Amygdala (tissue), 56 donors: ENCODE results near the gene SHISA5.
"Not testable (repeated sequence)": the region's sequence is repeated elsewhere in the genome, so short reads cannot be mapped to it uniquely, and the experiment has no call there.

Experiments used
- DNase-seq, 56 donors: peaks; one replicate each; lab custom pipeline; 2025; lab: John Stamatoyannopoulos, UW

Gene SHISA5

DNA sequence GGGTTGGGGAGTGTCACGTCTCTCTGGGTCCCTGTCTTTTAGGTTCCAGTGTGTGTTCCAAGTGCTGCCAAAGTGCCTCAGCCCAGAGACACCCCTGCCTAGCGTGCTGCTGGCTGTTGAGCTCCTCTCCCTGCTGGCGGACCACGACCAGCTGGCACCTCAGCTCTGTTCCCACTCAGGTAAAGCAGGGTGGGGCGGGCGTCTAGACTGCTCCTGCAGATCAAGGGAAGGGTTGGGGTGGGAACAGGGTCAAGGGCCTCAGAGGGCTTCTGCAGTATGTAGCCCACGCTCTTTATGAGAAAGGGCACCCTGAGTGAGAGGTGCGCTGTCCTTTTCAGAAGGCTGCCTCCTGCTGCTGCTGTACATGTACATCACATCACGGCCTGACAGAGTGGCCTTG is 40.3 kb downstream of the SHISA5 start:
- DNase-seq = no peak

DNA sequence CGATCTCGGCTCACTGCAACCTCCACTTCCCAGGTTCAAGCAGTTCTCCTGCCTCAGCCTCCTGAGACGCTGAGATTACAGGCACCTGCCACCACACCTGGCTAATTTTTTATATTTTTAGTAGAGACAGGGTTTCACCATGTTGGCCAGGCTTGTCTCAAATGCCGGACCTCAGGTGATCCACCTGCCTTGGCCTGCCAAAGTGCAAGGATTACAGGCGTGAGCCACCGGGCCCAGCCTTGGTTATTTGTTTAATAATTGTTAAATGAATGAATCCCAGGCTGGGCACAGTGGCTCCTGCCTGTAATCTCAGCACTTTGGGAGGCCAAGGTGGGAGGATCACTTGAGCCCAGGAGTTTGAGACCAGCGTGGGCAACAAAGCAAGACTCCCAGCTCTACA is 42.2 kb downstream of the SHISA5 start:
- not testable (repeated sequence) for DNase-seq

DNA sequence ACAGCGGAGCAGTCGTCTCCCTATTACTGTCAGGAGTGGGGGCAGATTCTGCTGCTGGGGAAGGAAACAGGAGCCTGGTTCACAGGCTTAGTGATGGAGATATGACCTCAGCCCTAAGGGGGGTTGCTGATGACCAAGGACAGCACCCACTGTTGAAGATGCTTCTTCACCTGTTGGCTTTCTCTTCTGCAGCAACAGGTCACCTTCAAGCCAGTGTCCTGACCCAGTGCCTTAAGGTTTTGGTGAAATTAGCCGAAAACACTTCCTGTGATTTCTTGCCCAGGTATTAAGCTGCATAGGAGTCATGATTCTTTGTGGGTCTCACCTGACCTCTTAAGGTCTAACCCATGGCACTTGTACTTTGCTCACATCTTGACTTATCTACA is 43.5 kb downstream of the SHISA5 start:
- no peak for DNase-seq

DNA sequence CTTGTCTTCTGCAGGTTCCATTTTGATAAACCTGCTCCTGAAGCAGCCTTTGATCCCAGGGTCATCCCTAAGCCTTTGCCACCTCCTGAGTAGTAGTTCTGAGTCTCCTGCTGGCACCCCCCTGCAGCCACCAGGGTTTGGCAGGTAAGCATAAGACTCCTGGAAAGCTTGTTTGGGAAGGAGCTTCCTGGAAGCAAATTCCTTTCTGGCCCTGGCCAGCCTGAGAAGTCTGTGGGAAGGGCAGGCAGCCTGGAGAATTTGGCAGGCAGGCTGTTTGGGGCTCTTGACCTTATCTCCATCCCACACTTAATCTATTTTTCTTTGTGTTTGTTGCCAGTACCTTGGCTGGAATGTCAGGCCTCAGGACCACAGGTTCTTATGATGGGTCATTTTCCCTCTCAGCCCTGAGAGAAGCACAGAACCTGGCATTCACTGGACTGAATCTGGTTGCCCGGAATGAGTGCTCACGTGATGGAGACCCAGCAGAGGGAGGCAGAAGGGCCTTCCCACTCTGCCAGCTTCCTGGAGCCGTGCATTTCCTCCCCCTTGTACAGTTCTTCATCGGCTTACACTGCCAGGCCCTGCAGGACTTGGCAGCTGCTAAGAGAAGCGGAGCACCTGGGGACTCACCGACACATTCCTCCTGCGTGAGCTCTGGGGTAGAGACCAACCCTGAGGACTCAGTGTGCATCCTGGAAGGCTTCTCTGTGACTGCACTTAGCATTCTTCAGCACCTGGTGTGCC is 44.0 kb downstream of the SHISA5 start:
- no peak for DNase-seq

DNA sequence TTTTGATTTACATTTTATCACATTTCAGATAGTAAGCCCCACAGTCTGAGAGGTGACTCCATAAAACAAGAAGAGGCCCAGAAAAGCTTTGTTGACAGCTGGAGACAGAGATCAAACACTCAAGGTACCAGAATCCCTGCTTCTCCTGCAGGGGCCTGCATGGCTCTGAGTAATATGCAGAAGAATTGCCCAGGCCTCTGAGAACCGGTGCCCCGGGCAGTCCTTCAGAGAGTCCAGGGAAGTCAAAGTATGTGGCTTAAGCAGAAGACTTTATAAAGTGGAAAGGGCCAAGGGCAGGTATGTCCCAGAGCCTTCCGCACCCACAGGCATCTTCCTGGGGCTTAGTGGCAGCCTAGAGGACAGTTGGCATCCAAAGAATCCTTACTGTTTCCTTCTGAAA is 44.6 kb downstream of the SHISA5 start:
- DNase-seq = no peak

DNA sequence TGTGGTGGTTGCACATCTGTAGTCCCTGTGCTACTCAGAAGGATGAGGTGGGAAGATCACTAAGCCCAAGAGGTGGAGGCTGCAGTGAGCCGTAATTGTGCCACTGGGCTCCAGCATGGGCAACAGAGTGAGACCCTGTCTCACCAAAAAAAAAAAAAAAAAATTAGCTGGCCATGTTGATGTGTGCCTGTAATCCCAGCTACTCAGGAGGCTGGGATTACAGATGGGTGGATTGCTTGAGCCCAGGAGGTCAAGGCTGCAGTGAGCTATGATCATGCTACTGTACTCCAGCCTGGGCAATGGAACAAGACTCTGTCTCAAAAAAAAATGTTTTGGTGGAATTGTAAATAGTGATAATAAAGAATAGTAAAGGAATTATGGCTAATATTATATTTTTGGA is 47.5 kb downstream of the SHISA5 start:
- DNase-seq = no peak

DNA sequence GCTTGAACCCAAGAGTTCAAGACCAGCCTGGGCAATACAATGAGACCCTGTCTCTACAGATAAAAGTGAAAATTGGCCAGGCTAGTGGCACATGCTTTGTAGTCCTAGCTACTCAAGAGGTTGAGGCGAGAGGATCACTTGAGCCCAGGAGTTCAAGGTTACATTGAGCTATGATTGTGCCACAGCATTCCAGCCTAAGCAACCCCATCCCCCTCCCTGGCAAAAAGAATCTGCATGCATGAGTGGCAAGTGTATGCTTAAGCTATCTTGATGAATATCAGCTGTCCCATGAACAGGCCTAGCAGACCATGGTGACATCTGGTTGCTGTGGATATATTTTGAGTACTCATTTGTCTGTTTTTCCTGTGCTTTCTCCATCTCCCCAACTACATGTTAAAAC is 52.7 kb downstream of the SHISA5 start:
- no peak for DNase-seq

DNA sequence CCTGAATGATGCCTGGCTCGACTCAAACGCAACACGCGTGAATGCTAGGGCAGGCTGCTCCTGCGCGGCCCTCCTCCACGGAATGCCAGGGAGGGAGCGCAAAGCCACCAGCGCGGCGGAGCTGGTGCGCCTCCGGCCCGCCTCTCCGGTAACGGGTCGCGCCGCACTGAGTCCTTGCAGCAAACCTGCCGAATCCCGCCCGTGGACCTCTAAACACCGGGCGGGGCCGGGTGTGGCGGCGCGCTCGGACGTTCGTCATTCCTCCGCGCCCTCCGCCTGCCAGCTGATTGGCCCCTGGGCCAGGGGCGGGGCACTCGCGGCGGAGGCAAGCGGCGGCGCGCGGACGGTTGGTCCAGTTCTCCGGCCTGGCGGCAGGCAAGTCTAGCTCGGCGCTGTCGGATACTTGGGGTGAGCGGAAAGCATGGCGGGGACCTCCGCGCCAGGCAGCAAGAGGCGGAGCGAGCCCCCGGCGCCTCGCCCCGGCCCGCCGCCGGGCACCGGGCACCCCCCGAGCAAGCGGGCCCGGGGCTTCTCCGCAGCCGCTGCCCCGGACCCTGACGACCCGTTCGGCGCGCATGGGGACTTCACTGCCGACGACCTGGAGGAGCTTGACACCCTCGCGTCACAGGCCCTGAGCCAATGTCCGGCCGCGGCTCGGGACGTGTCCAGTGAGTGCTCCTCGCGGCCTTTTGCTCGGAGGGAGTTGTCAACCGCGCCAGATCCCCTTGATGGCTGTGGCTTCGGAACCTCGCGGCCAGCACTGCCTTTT is 57.4 kb downstream of the SHISA5 start, which contains the start of gene ATRIP:
ATRIP (plus strand) TSS at position 313 of the 769 bp plus-strand sequence; CDS start at position 422, 109 bp downstream.
- DNase-seq = peak in 55 of 56 donors; percentile 48 to 92 (median 80)

DNA sequence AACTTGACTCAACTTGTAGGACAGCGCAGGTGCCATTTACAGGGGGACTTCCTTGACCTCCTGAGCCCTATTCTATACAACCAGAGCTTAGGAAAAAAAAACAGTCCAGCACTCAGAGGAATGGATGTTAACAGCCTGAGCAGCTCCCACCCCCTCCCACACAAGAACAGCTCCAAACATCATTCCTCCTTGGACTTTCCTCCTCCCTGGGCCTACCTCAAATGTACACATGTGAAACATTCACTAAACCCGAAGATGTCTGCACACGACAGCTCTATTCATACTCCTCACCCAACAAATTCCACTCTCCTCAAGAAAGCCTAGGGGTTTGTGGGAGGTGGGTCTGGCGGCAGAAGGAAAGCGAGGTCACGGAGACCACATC is 57.9 kb downstream of the SHISA5 start:
- no peak for DNase-seq

DNA sequence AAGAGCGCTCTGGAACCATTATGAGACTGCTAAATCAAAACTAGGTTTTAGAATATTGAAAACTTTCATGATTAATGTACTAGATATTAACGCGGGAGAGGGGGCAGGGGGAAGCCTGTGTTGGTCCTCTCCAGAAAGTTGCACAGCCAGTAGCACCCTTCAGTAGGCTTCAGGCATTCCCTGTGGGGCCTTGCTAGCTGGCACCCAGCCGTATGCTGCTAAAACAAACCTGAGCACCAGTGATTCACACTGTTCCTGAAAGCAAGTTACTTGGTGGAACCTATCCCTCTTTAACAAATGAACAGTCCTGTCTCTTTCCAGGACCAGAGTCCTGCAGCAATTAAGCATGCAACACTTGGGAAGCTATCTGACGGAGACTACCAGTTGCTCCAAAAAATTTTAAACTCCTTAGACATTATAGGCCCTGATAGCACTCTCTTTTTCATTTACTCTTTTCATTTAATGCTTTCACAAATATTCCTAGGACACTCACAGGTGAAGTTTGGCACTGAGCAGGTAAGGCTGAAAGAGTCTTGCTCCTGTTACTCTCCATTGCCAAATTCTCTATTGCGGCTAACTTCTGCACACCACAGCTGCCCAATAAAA is 58.6 kb downstream of the SHISA5 start:
- no peak for DNase-seq

DNA sequence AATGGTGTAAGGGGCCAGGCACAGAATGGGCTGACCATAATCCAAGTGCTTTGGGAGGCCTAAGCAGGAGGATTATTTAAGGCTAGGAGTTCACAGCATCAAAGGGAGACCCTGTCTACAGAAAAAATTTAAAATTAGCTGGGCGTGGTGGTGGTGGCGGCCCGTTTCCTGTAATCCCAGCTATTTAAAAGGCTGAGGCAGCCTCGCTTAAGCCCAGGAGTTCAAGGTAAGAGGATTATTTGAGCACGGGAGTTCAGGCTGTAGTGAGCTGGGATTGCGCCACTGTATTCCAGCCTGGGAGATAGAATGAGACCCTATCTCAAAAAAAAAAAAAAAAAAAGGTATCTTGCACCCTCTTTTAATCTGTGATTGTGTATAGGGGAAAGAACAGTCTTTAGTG is 62.0 kb downstream of the SHISA5 start:
- DNase-seq = no peak

DNA sequence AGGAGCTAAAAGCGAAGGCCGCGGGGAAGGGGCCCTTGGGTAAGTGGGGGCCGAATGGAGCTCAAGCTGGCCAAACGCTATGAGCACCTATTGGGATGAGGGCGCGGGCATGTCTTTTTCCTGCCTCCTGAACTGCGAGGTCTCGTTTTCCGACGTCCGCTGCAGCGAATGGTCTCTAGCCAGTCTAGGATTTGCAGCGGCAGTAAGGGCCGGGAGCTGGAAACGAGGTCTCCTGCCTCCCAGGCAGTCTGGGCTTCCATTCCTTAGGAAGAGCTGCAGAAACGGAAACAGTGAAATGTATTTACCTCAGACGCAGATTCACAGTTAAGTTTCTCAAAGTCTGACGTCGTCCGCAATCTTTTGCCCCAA is 63.4 kb downstream of the SHISA5 start:
- no peak for DNase-seq

DNA sequence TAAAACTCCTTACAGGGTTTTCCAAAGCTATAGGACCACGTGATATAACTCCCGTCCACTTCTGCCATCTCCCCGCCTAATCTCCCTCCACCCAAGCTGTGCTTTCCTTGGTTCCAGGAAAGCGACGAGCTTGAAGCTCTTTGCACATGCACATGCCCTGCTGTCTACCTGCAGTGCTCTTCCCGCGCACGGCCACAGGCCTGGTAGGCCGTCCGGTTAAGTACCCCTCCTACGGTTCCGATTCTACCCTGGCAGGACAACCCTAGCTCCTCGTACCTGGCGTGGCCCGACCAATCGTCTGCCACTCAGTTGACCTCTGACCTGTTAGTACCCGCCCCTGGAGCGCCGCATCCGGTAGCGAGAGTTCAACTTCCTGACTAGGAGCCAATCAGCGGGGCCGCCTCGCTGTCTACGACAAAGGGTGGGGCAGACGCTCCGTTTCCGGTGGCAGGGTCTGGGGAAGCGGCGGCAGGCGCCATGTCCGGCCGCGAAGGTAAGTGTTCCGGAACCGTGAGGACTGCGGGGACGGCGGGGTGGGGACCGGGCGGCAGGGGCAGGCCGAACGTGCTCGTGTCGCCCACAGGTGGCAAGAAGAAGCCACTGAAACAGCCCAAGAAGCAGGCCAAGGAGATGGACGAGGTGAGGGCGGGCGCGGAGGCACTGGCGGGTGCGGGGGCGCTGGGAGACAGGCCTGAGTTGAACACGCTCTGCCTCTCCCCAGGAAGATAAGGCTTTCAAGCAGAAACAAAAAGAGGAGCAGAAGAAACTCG is 64.0 kb downstream of the SHISA5 start, which contains the start of the genes CCDC51 and TMA7:
CCDC51 (minus strand) TSS at position 300 of the 770 bp plus-strand sequence. CDS start 4,991 bp downstream, outside the sequence.
TMA7 (plus strand) TSS at position 438 of the 770 bp plus-strand sequence; CDS start at position 478, 40 bp downstream.
- DNase-seq = peak; percentile 87 to 99 (median 97)

DNA sequence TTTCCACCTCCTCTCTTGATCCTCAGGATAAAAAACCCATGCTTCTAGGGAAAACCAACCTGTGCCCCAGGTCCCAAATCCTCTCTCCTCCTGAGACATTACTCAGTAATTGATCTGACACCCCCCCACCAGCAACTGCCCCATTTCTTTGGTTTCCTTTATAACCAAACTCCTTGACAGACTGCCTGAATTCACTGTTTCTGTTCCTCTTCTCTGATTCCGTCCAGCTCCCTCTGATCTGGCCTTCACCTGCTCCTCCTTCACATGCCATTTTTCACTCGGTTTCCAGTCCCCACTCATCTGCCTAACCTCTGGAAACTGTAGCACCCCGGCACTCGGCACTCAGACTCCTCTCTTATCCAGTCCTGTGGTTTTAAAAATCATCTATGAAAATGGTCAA is 66.2 kb downstream of the SHISA5 start:
- DNase-seq = no peak

DNA sequence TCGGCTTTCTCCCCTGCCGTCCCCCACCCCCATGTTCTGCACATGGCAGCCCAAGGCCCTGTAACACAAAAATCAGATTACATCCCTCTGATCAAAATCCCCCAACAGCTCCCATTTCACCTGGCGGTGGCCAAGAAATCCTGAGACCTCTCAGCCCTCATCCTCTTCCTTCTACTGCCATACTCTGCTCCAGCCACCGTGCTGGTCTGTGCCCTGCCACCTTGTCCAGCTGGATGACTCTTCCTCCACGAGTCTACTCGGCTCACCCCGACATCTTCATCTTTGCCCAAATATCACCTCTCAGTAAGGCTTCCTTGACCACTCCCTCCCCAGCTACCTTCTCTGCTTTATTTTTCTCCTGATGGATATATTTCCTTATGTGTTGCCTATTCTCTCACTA is 67.1 kb downstream of the SHISA5 start:
- no peak for DNase-seq

DNA sequence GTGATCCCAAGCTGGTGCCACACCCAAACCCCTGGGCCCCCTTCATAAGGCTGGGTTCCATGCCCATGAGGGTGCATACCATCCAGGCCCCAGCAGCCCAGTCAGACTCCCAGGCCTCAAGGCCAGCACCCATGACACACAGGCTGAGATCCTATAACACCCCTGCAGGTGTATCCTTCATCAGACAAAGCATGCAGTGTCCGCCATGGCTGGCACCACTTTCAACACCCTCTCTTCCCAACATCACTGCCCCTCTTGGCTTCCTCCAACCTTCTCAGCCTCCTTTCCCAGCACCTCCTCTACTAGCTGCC is 67.5 kb downstream of the SHISA5 start:
- no peak for DNase-seq

DNA sequence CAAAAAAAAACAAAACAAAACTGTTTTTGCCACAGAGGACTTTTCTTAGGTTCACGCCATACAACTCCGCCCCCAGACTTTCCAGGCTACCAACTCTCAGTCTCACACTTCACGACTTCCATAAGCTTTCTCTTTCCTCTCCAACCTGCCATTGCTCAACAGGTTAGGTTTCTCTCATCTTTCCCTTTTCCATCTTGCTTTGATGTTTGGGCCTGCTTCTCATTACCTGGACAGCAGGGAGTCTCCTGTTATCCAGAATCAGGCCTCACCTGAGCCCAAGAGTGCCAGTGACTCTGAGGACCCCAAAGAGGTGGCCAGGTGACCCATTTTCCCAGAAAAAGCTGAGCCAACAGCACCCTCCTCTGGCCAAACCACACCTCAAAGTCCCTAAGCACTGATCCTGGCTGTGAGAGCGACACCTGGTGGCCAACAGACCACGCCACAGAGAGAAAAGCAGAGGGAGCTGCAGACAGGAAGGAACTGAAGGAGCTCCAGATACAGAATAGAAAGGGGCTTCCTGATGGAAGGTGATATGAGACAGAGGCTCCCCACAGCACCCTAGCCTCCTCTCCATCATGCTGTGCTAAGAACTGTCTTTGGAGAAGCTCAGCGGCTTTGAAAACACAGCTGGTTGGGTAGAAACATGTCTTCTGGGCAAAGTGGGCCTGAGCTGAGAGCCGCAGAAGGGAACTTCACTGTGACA is 68.0 kb downstream of the SHISA5 start:
- DNase-seq = peak; percentile 29 to 94 (median 76)

DNA sequence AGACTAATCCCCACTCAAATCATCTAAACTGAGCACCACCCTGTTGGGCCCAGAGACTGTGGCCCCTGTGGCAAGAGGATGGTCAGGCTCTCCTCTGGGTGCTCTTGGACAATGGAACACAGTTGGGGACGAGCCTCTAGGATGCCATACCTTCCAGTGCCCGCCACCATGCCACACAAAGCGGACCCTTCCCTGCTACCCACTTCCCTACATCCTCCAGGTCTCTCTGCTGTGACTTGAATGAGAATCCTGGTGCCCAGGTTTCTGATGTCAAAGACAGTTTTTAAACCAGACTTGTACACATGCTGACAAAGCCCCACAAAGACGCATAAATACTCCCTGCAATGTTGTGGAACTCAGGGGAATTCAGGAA is 68.8 kb downstream of the SHISA5 start:
- DNase-seq = no peak

DNA sequence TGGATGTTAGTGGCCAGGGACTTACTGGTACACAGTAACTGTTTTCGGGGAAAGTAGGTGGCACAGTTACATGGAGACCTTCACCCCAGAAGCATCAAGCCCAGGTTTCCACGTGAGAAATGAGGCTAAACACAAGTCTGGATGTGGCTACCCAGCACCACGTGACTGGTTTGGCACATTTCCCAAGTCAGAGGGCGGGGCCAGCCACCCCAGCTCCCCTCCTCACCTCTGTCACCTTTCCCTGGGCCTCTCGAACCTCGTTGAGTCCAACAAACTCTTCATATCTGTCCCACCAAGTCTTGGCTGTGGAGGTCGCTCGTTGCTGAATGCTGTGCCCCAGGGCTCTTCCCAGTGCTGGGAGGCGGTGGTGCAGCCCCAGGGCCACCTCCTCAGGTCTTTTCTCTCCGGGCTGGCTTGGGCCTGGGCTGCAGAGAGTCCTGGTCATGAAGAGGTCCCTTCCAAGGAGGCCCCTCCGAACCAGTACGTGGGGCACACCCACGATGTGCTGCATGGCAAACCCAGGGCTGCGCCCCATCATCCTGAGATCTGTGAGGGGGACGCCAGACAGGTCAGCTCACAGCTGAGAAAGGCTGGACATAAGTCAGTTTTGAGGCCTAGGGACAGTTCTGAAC is 69.3 kb downstream of the SHISA5 start:
- DNase-seq = no peak
